WTC11 (cell line): ENCODE measurements around the gene TMEM52.

Experiments
- ATF2 ChIP-seq: sonication (generic); formaldehyde crosslinking; IDR thresholded peaks from 2 replicates; pipeline ENCODE4 v1.8.1; 2022; ENCODE audit warnings: low read depth, missing genetic modification reagents, borderline replicate concordance
- CTCF ChIP-seq: fragments of 200-600 bp; IDR thresholded peaks from 2 replicates; pipeline ENCODE4 v1.8.0; 2022; ENCODE audit warnings: antibody characterized with exemption
- ESRRA ChIP-seq: sonication (generic); formaldehyde crosslinking; IDR thresholded peaks from 2 replicates; pipeline ENCODE4 v1.8.1; 2022; ENCODE audit warnings: mild to moderate bottlenecking, missing genetic modification reagents, borderline replicate concordance
- MAX ChIP-seq: sonication (generic); formaldehyde crosslinking; IDR thresholded peaks from 2 replicates; pipeline ENCODE4 v1.8.0; 2022; ENCODE audit warnings: mild to moderate bottlenecking, missing genetic modification reagents
- MYBL2 ChIP-seq: sonication (generic); formaldehyde crosslinking; IDR thresholded peaks from 2 replicates; pipeline ENCODE4 v1.8.1; 2023; ENCODE audit warnings: mild to moderate bottlenecking, moderate library complexity, missing genetic modification reagents
- ZNF416 ChIP-seq: fragments of 250-450 bp; sonication (Bioruptor Pico); IDR thresholded peaks from 2 replicates; pipeline ENCODE4 v1.9.0; 2021; ENCODE audit warnings: mild to moderate bottlenecking, inconsistent platforms

GRCh38 chr1:1960480-1961196 lies 41.6 kb upstream of the TMEM52 start:
- no peak for TF ChIP-seq MYBL2 (CRISPR knock-in tag)
- TF ChIP-seq ZNF416 (CRISPR knock-in tag), result no peak
- TF ChIP-seq ATF2 (CRISPR knock-in tag), result no peak
- no peak for TF ChIP-seq ESRRA (CRISPR knock-in tag)
- no peak for TF ChIP-seq CTCF
- no peak for TF ChIP-seq MAX (CRISPR knock-in tag)
